ENCODE results near the gene KRTAP10-10.
"Not testable (repeated sequence)": the region's sequence is repeated elsewhere in the genome, so short reads cannot be mapped to it uniquely, and the experiment has no call there.

KRTAP10-10 gene

GRCh38 chr21:44648557-44649311 is 11.6 kb downstream of the KRTAP10-10 start:
- Mint-ChIP-seq H3K4me1 (ENCODE audit: low read depth) (peaks cover 2% of the 10 kb centered on the region), H3K27me3 (no peaks in the 10 kb centered on the region), H3K36me3 (ENCODE audit: low read depth) (peaks cover 10% of the 10 kb centered on the region), H3K4me3 (no peak overlapping the region), H3K27ac (no peak overlapping the region), H3K9me3 (peaks cover 15% of the 10 kb centered on the region)

GRCh38 chr21:44649521-44650100 is 12.5 kb downstream of the KRTAP10-10 start:
- peaks cover 11% of the 10 kb centered on the region for H3K4me1 Mint-ChIP-seq (ENCODE audit: low read depth)
- H3K27ac Mint-ChIP-seq: no peak overlapping the region
- peaks cover 5% of the 10 kb centered on the region for H3K36me3 Mint-ChIP-seq (ENCODE audit: low read depth)
- H3K27me3 Mint-ChIP-seq: no peaks in the 10 kb centered on the region
- peaks cover 6% of the 10 kb centered on the region for H3K9me3 Mint-ChIP-seq
- H3K4me3 Mint-ChIP-seq: no peak overlapping the region

- H3K4me1 Mint-ChIP-seq (ENCODE audit: low read depth): peaks cover 18% of the 10 kb centered on the region
- H3K27me3 Mint-ChIP-seq: no peaks in the 10 kb centered on the region
- H3K4me3 Mint-ChIP-seq: no peak overlapping the region
- H3K36me3 Mint-ChIP-seq (ENCODE audit: low read depth): no peaks in the 10 kb centered on the region
- no peak overlapping the region for H3K27ac Mint-ChIP-seq
- no peaks in the 10 kb centered on the region for H3K9me3 Mint-ChIP-seq
Observed at GRCh38 chr21:44650265-44650972, 13.3 kb downstream of the KRTAP10-10 start.

GRCh38 chr21:44650973-44651675 is 14.0 kb downstream of the KRTAP10-10 start:
- Mint-ChIP-seq H3K27me3 (no peaks in the 10 kb centered on the region), H3K4me3 (no peak overlapping the region), H3K36me3 (ENCODE audit: low read depth) (peaks cover 1% of the 10 kb centered on the region), H3K4me1 (ENCODE audit: low read depth) (peaks cover 24% of the 10 kb centered on the region), H3K9me3 (peaks cover 3% of the 10 kb centered on the region), H3K27ac (no peak overlapping the region)

- Mint-ChIP-seq H3K9me3 (peaks cover 16% of the 10 kb centered on the region), H3K27me3 (no peaks in the 10 kb centered on the region), H3K27ac (no peak overlapping the region), H3K36me3 (ENCODE audit: low read depth) (peaks cover 12% of the 10 kb centered on the region), H3K4me3 (no peak overlapping the region), H3K4me1 (ENCODE audit: low read depth) (peaks cover 44% of the 10 kb centered on the region)
Observed at GRCh38 chr21:44653123-44653522, 16.0 kb downstream of the KRTAP10-10 start.

GRCh38 chr21:44653656-44654575 is 16.8 kb downstream of the KRTAP10-10 start:
- Mint-ChIP-seq H3K9me3 (peaks cover 16% of the 10 kb centered on the region), H3K4me3 (peak overlapping the region; percentile 10), H3K4me1 (ENCODE audit: low read depth) (peaks cover 52% of the 10 kb centered on the region), H3K27ac (peak overlapping the region; percentile 31), H3K27me3 (no peaks in the 10 kb centered on the region), H3K36me3 (ENCODE audit: low read depth) (peaks cover 12% of the 10 kb centered on the region)

GRCh38 chr21:44654576-44655175 is 17.5 kb downstream of the KRTAP10-10 start, which contains the start of gene KRTAP12-4:
TSS of gene KRTAP12-4 (minus strand) at chr21:44654659. CDS start at chr21:44654614, 45 bp downstream.
- peaks cover 59% of the 10 kb centered on the region for H3K4me1 Mint-ChIP-seq (ENCODE audit: low read depth)
- H3K27me3 Mint-ChIP-seq: no peaks in the 10 kb centered on the region
- H3K36me3 Mint-ChIP-seq (ENCODE audit: low read depth): peaks cover 12% of the 10 kb centered on the region
- H3K9me3 Mint-ChIP-seq: peaks cover 16% of the 10 kb centered on the region
- peak within 1 kb of the TSS; percentile 10 for H3K4me3 Mint-ChIP-seq
- H3K27ac Mint-ChIP-seq: peak within 1 kb of the TSS; percentile 31

- Mint-ChIP-seq H3K27me3 (no peaks in the 10 kb centered on the region), H3K9me3 (peaks cover 16% of the 10 kb centered on the region), H3K4me3 (no peak overlapping the region), H3K36me3 (ENCODE audit: low read depth) (peaks cover 12% of the 10 kb centered on the region), H3K4me1 (ENCODE audit: low read depth) (peaks cover 62% of the 10 kb centered on the region), H3K27ac (no peak overlapping the region)
Observed at GRCh38 chr21:44656868-44657267, 19.7 kb downstream of the KRTAP10-10 start.

- H3K4me3 Mint-ChIP-seq: peak within 1 kb of the TSS; percentile 53
- peak within 1 kb of the TSS; percentile 54 for H3K27ac Mint-ChIP-seq
- peaks cover 22% of the 10 kb centered on the region for H3K9me3 Mint-ChIP-seq
- H3K36me3 Mint-ChIP-seq (ENCODE audit: low read depth): peaks cover 17% of the 10 kb centered on the region
- H3K4me1 Mint-ChIP-seq (ENCODE audit: low read depth): peaks cover 62% of the 10 kb centered on the region
- no peaks in the 10 kb centered on the region for H3K27me3 Mint-ChIP-seq
Observed at GRCh38 chr21:44657635-44658540, 20.7 kb downstream of the KRTAP10-10 start, which contains the start of gene KRTAP12-3. TSS of gene KRTAP12-3 (plus strand) at chr21:44657932. CDS start at chr21:44657980, 48 bp downstream.

GRCh38 chr21:44658541-44658910 is 21.4 kb downstream of the KRTAP10-10 start:
- Mint-ChIP-seq H3K27ac (peak overlapping the region; percentile 54), H3K4me1 (ENCODE audit: low read depth) (peaks cover 62% of the 10 kb centered on the region), H3K36me3 (ENCODE audit: low read depth) (peaks cover 17% of the 10 kb centered on the region), H3K4me3 (peak overlapping the region; percentile 53), H3K9me3 (peaks cover 22% of the 10 kb centered on the region), H3K27me3 (no peaks in the 10 kb centered on the region)

GRCh38 chr21:44658913-44659595 is 21.9 kb downstream of the KRTAP10-10 start:
- peaks cover 17% of the 10 kb centered on the region for H3K36me3 Mint-ChIP-seq (ENCODE audit: low read depth)
- peak overlapping the region; percentile 54 for H3K27ac Mint-ChIP-seq
- H3K9me3 Mint-ChIP-seq: peaks cover 22% of the 10 kb centered on the region
- H3K4me3 Mint-ChIP-seq: no peak overlapping the region
- no peaks in the 10 kb centered on the region for H3K27me3 Mint-ChIP-seq
- peaks cover 56% of the 10 kb centered on the region for H3K4me1 Mint-ChIP-seq (ENCODE audit: low read depth)

GRCh38 chr21:44661567-44661966 is 24.4 kb downstream of the KRTAP10-10 start:
- Mint-ChIP-seq H3K36me3 (ENCODE audit: low read depth) (peaks cover 11% of the 10 kb centered on the region), H3K4me1 (ENCODE audit: low read depth) (peaks cover 34% of the 10 kb centered on the region), H3K9me3 (peaks cover 14% of the 10 kb centered on the region)
- not testable (repeated sequence) for H3K27me3 Mint-ChIP-seq, H3K4me3 Mint-ChIP-seq, H3K27ac Mint-ChIP-seq

Measured in stimulated activated naive CD8-positive, alpha-beta T cell treated with anti-CD3 and anti-CD28 coated beads, Interleukin-15, Interleukin-2, amounts not matched to agents 100 ng/mL and 50 ng/mL, for 24 hours (primary cell).